ENCODE data around the gene DARS1. TPM values are rescaled to one million over a fixed set of nuclear protein-coding genes. Genes with fewer than 3 reads are reported as not detected.

Gene DARS1
- total RNA-seq, 1 experiment from 2014 or later = 56.7 TPM

GRCh38 chr2:136006658-136007057, 21.2 kb upstream of the DARS1 start:
- no peak for TF ChIP-seq EZH2phosphoT487 (IDR thresholded peaks at IDR 0.05; ENCODE audit: borderline replicate concordance, low read length)
- TF ChIP-seq CTCF (conservative IDR thresholded peaks at IDR 0.05; ENCODE audit: low read depth, low read length) = no peak
- no peak for TF ChIP-seq EZH2 (IDR thresholded peaks at IDR 0.05; ENCODE audit: low read length, unreplicated experiment)
- intact Hi-C loops (cut with micrococcal nuclease) = no loop called here
- Histone ChIP-seq H3K4me3 (ENCODE audit: low read length) (no peak overlapping the region), H2AFZ (ENCODE audit: low read length) (no peak overlapping the region), H3K9me2 (replicated peaks; ENCODE audit: low read length) (no peaks in the 10 kb centered on the region), H3K4me1 (ENCODE audit: insufficient read depth, low read length) (peaks cover 6% of the 10 kb centered on the region; the same call in 1 of the 2 replicates), H3K27me3 (ENCODE audit: low read length) (no peaks in the 10 kb centered on the region), H3K4me2 (ENCODE audit: low read length) (no peak overlapping the region), H3F3A (ENCODE audit: low read length, unreplicated experiment) (no peaks in the 10 kb centered on the region), H3K9ac (ENCODE audit: low read length) (no peak overlapping the region), H3K79me2 (ENCODE audit: low read length) (no peaks in the 10 kb centered on the region), H3K27ac (ENCODE audit: low read length) (no peak overlapping the region), H4K20me1 (ENCODE audit: low read length) (no peaks in the 10 kb centered on the region), H3K36me3 (ENCODE audit: low read depth, low read length) (no peaks in the 10 kb centered on the region), H3K9me3 (ENCODE audit: low read length) (no peaks in the 10 kb centered on the region)
- POLR2A ChIA-PET (ENCODE audit: unreplicated experiment) = no interaction called here
- BruUV-seq (replicated peaks) = no TSS peak
- peak; percentile 23 for DNase-seq
- CTCF ChIA-PET = no interaction called here
- ATAC-seq = no peak; the same call in 1 of the 2 replicates

- Histone ChIP-seq H3K27ac (ENCODE audit: low read length) (no peak overlapping the region), H3K79me2 (ENCODE audit: low read length) (no peaks in the 10 kb centered on the region), H3K4me1 (ENCODE audit: insufficient read depth, low read length) (peaks cover 6% of the 10 kb centered on the region; the same call in 1 of the 2 replicates), H3F3A (ENCODE audit: low read length, unreplicated experiment) (no peaks in the 10 kb centered on the region), H3K4me2 (ENCODE audit: low read length) (no peak overlapping the region), H4K20me1 (ENCODE audit: low read length) (no peaks in the 10 kb centered on the region), H3K4me3 (ENCODE audit: low read length) (no peak overlapping the region), H3K36me3 (ENCODE audit: low read depth, low read length) (no peaks in the 10 kb centered on the region), H3K9me3 (ENCODE audit: low read length) (no peaks in the 10 kb centered on the region), H3K9ac (ENCODE audit: low read length) (no peak overlapping the region), H3K9me2 (replicated peaks; ENCODE audit: low read length) (no peaks in the 10 kb centered on the region), H3K27me3 (ENCODE audit: low read length) (no peaks in the 10 kb centered on the region), H2AFZ (ENCODE audit: low read length) (no peak overlapping the region)
- ChIA-PET POLR2A (ENCODE audit: unreplicated experiment) (no interaction called here), CTCF (no interaction called here)
- no peak for ATAC-seq
- no peak for TF ChIP-seq CTCF (conservative IDR thresholded peaks at IDR 0.05; ENCODE audit: low read depth, low read length)
- TF ChIP-seq EZH2phosphoT487 (IDR thresholded peaks at IDR 0.05; ENCODE audit: borderline replicate concordance, low read length) = no peak
- no peak for TF ChIP-seq EZH2 (IDR thresholded peaks at IDR 0.05; ENCODE audit: low read length, unreplicated experiment)
- DNase-seq = no peak
- intact Hi-C loops (cut with micrococcal nuclease) = no loop called here
- BruUV-seq (replicated peaks) = no TSS peak
Measured at GRCh38 chr2:136005462-136006196, 20.2 kb upstream of the DARS1 start.

DNA sequence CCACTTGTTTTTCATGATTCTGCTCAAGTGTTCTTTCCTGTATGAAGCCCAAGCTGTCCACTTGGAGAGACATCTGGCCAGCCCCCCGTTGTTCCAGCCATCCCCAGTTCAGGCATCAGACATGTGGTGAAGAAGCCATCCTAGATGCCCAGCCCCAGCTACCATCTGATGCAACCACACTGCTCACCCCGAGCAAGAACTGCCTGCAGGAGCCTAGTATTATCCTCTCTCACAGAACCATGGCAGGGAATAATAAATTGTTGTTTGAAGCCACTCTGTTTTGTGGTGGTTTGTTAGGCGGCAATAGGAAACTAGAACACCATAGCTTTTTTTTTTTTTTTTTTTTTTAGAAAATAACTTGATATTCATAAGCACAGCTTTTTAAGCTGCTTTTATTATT, 19.5 kb upstream of the DARS1 start:
- H3K4me3 ChIP-seq (ENCODE audit: low read length) = no peak overlapping the region
- no peaks in the 10 kb centered on the region for H3F3A ChIP-seq (ENCODE audit: low read length, unreplicated experiment)
- ChIA-PET CTCF (no interaction called here), POLR2A (ENCODE audit: unreplicated experiment) (no interaction called here)
- no peak for DNase-seq
- H3K9me2 ChIP-seq (replicated peaks; ENCODE audit: low read length) = no peaks in the 10 kb centered on the region
- BruUV-seq (replicated peaks) = no TSS peak
- H3K27me3 ChIP-seq (ENCODE audit: low read length) = no peaks in the 10 kb centered on the region
- no peak for TF ChIP-seq EZH2phosphoT487 (IDR thresholded peaks at IDR 0.05; ENCODE audit: borderline replicate concordance, low read length)
- TF ChIP-seq CTCF (conservative IDR thresholded peaks at IDR 0.05; ENCODE audit: low read depth, low read length) = no peak
- TF ChIP-seq EZH2 (IDR thresholded peaks at IDR 0.05; ENCODE audit: low read length, unreplicated experiment) = no peak
- ATAC-seq = no peak
- H3K27ac ChIP-seq (ENCODE audit: low read length) = no peak overlapping the region
- no peaks in the 10 kb centered on the region for H3K36me3 ChIP-seq (ENCODE audit: low read depth, low read length)
- no peaks in the 10 kb centered on the region for H3K79me2 ChIP-seq (ENCODE audit: low read length)
- H4K20me1 ChIP-seq (ENCODE audit: low read length) = no peaks in the 10 kb centered on the region
- intact Hi-C loops (cut with micrococcal nuclease) = no loop called here
- H3K4me2 ChIP-seq (ENCODE audit: low read length) = no peak overlapping the region
- no peak overlapping the region for H2AFZ ChIP-seq (ENCODE audit: low read length)
- H3K9ac ChIP-seq (ENCODE audit: low read length) = no peak overlapping the region
- no peaks in the 10 kb centered on the region for H3K9me3 ChIP-seq (ENCODE audit: low read length)
- H3K4me1 ChIP-seq (ENCODE audit: insufficient read depth, low read length) = peaks cover 6% of the 10 kb centered on the region; the same call in 1 of the 2 replicates

Measured in PC-3 (cell line).